OCI-LY7 (cell line): Measurements from ENCODE around the gene PPM1J.

Experiments
- CTCF ChIP-seq: fragments of 200-600 bp; sonication (generic); conservative IDR thresholded peaks from 2 replicates; pipeline ENCODE4 v1.5.1; 2014; ENCODE audit warnings: mild to moderate bottlenecking, antibody characterized with exemption, low read length, moderate library complexity, mixed read lengths
- EZH2phosphoT487 ChIP-seq: fragments of 200-600 bp; sonication (generic); IDR thresholded peaks from 2 replicates; pipeline ENCODE4 v1.6.1; 2018; ENCODE audit warnings: low read depth, borderline replicate concordance, mild to moderate bottlenecking, mixed run types, antibody characterized with exemption, low read length, moderate library complexity, mixed read lengths

GRCh38 chr1:112720800-112721199, 5.7 kb upstream of the PPM1J start:
- no peak for TF ChIP-seq CTCF
- no peak for TF ChIP-seq EZH2phosphoT487
